ENCODE data around the gene DTD1. TPM values are rescaled to one million over a fixed set of nuclear protein-coding genes. Genes with fewer than 3 reads are reported as not detected.

DTD1 gene
- total RNA-seq, 4 donors from 2014 or later: 12.1 to 44.9 (median 19.9) TPM

DNA sequence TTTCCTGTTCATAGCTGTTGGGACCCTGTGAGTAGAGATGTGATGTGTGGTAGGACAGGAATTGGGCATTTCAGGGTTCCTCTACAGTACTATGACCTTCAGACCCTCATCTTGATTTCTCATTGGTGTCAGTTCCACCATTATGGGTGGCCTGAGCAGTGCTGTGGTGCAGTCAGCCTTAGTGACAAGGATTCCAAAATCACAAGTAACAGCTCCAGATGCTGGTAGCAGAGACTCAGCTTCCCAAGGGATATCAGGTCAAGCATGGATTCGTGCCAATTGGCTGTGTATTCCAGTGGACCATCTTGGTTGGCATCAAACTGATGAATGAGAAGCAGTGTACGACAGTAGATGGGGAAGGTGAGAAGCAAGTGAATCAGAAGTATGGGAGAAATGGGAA lies 16.8 kb upstream of the DTD1 start:
- ATAC-seq: no peak
- H3K9me3 ChIP-seq: no peaks in the 10 kb centered on the region

GRCh38 chr20:18571578-18571977 lies 16.3 kb upstream of the DTD1 start:
- Histone ChIP-seq H3K4me3 (no peak overlapping the region), H3K36me3 (peaks cover 0 to 33% of the 10 kb centered on the region in 2 donors), H3K9me3 (no peaks in the 10 kb centered on the region), H3K27me3 (no peaks in the 10 kb centered on the region), H3K27ac (no peak overlapping the region), H3K4me1 (peaks cover 0 to 19% (median 0%) of the 10 kb centered on the region in 3 donors)
- 86 to 92% methylated on average over 2 of the region's 2 CpGs for WGBS, 2 donors (ENCODE audit: low coverage in 1 of 2)
- ATAC-seq: no peak
- TF ChIP-seq POLR2A (IDR thresholded peaks at IDR 0.05) (no peak), CTCF (IDR thresholded peaks at IDR 0.05) (no peak), POLR2AphosphoS5 (IDR thresholded peaks at IDR 0.05) (no peak), EP300 (IDR thresholded peaks at IDR 0.05) (no peak)

More for the DNA sequence above, 16.8 kb upstream of the DTD1 start:
- Histone ChIP-seq H3K27ac (no peak overlapping the region), H3K4me1 (peaks cover 0 to 21% (median 0%) of the 10 kb centered on the region in 3 donors), H3K27me3 (no peaks in the 10 kb centered on the region), H3K36me3 (peaks cover 0 to 33% of the 10 kb centered on the region in 2 donors), H3K4me3 (no peak overlapping the region)
- 60 to 100% methylated on average over 1 of the region's 2 CpGs for WGBS, 2 donors (ENCODE audit: low coverage in 1 of 2)
- no peak for TF ChIP-seq CTCF (IDR thresholded peaks at IDR 0.05)
- no peak for TF ChIP-seq POLR2AphosphoS5 (IDR thresholded peaks at IDR 0.05)
- TF ChIP-seq POLR2A (IDR thresholded peaks at IDR 0.05): no peak
- TF ChIP-seq EP300 (IDR thresholded peaks at IDR 0.05): no peak

- Histone ChIP-seq H3K27me3 (no peaks in the 10 kb centered on the region), H3K4me3 (no peak overlapping the region), H3K36me3 (no peaks in the 10 kb centered on the region), H3K4me1 (no peaks in the 10 kb centered on the region), H3K9me3 (no peaks in the 10 kb centered on the region), H3K27ac (no peak overlapping the region)
- no peak for ATAC-seq
- TF ChIP-seq CTCF (IDR thresholded peaks at IDR 0.05) (no peak), EP300 (IDR thresholded peaks at IDR 0.05) (no peak), POLR2A (IDR thresholded peaks at IDR 0.05) (no peak), POLR2AphosphoS5 (IDR thresholded peaks at IDR 0.05) (no peak)
- whole genome bisulfite sequencing, 2 donors (ENCODE audit: low coverage in 1 of 2): 68% methylated on average over 6 of the region's 6 CpGs; no CpG with 5 or more reads in 1 of the 2 donors
Observed at GRCh38 chr20:18577942-18578341, 9.9 kb upstream of the DTD1 start.

DNA sequence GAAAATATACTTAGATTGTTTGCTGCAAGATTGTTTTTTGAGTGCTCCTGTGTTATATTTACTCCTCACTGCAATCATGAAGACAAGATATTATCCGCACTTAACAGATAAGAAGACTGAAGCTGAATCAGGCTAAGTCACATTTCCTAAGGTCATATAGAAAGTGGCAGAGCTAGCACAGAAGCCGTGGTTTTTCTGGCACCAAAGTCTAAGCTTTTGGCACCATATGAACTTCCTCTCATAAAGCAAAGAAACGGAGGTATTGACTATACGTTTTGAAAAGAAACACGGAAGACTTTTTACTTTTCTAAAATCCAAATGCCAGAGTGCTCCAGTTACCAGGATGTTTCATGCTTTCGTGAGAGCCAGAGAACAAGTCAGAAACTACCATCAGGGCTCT lies 9.3 kb upstream of the DTD1 start:
- Histone ChIP-seq H3K27ac (no peak overlapping the region), H3K4me3 (no peak overlapping the region), H3K36me3 (no peaks in the 10 kb centered on the region), H3K27me3 (no peaks in the 10 kb centered on the region), H3K9me3 (no peaks in the 10 kb centered on the region), H3K4me1 (no peaks in the 10 kb centered on the region)
- TF ChIP-seq EP300 (IDR thresholded peaks at IDR 0.05) (no peak), POLR2A (IDR thresholded peaks at IDR 0.05) (no peak), POLR2AphosphoS5 (IDR thresholded peaks at IDR 0.05) (no peak), CTCF (IDR thresholded peaks at IDR 0.05) (no peak)
- WGBS, 2 donors (ENCODE audit: low coverage in 1 of 2): 70% methylated on average over 6 of the region's 6 CpGs
- no peak for ATAC-seq

DNA sequence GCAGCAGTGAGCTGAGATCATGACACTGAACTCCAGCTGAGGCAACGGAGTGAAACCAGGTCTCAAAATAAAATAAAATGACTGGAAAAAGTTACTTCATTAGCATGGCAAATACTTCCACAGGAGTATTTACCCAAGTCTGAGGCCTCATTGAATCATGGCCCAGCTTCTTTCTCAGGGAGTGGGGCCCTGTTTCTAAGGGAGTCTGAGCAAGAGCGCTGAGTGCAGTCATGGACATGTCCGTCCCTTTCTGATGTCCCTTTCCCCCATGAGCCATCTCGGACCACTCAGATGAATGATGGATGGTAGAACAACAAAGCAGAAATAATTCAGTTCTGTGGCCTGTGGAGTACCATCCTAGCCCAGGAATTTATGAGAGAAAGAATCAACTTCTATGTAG lies 7.8 kb upstream of the DTD1 start:
- Histone ChIP-seq H3K36me3 (no peaks in the 10 kb centered on the region), H3K4me3 (no peak overlapping the region), H3K9me3 (no peaks in the 10 kb centered on the region), H3K27ac (no peak overlapping the region), H3K4me1 (no peaks in the 10 kb centered on the region), H3K27me3 (no peaks in the 10 kb centered on the region)
- WGBS, 2 donors (ENCODE audit: low coverage in 1 of 2): 83 to 100% methylated on average over 3 to 4 of the region's 4 CpGs
- ATAC-seq: no peak
- TF ChIP-seq EP300 (IDR thresholded peaks at IDR 0.05): no peak
- no peak for TF ChIP-seq POLR2A (IDR thresholded peaks at IDR 0.05)
- TF ChIP-seq CTCF (IDR thresholded peaks at IDR 0.05): no peak
- no peak for TF ChIP-seq POLR2AphosphoS5 (IDR thresholded peaks at IDR 0.05)

Measured in gastroesophageal sphincter (tissue), 4 donors.